GM03348 (cell line): ENCODE measurements around the gene BLM.

Experiments used
- DNase-seq: peaks from one replicate; pipeline ENCODE4 v3.0.0; 2012; ENCODE audit warnings: low spot score

BLM gene

GRCh38 chr15:90790057-90790456 lies 72.9 kb downstream of the BLM start:
- no peak for DNase-seq

- DNase-seq, result no peak
These were observed 73.4 kb downstream of the BLM start for GRCh38 chr15:90790561-90790960.

GRCh38 chr15:90794538-90794937 lies 77.4 kb downstream of the BLM start:
- DNase-seq, result no peak

GRCh38 chr15:90799639-90800170 lies 82.6 kb downstream of the BLM start:
- DNase-seq, result no peak

- no peak for DNase-seq
These were observed 84.7 kb downstream of the BLM start for GRCh38 chr15:90801803-90802202.

GRCh38 chr15:90807074-90807785 lies 90.1 kb downstream of the BLM start:
- no peak for DNase-seq

GRCh38 chr15:90807786-90808086 lies 90.6 kb downstream of the BLM start:
- no peak for DNase-seq

DNA sequence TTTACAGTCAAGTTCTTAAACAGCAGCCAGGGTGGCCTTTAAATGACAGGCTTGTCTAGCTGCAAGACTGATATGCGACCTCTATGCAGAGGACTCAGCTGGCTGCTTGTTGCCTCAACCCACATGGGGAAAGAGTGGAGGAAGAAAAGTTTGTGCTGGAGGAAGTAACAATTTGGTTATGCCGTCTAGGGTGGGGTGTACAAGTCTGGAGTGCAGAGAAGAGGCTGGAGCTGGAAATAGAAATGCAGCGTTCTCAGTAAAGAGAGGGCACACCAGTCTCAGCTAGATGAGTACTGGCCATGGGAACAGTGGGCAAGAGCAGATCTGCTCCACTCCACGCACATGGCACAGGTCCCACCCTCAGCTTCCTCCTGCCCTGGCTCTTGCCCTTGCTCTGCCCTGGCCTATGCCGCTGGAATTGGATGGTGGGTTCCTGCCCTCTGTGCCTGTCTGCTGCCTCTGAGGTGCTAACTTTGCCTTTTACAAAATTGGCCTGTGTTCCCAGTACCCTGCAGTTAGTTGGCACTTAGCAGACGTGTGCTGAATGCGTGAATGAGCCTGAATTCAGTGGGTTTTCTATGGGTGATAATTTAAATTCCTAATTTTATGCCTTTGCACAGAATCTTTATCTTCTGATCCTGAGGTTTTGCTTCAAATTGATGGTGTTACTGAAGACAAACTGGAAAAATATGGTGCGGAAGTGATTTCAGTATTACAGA lies 91.5 kb downstream of the BLM start:
- no peak for DNase-seq

- DNase-seq, result no peak
These were observed 92.4 kb downstream of the BLM start for GRCh38 chr15:90809536-90809935.

DNA sequence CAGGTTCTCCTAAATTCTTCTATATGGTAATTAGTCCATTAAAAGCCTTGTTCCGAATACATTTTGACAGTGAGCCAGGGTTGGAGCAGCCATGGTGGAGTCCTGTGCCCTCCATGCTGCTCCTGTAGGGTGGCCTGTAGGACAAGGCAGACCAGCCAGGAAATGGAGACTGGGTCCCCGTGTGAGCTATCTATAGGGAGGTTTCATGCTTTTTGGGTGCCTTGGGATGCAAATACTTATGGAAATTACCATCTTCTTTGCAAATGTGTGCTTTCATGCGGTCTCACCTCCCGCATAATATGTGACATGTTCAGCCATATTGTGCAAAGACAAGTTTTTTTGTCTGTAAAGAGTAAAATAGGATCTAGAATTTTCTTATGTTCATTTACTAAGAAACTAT lies 93.2 kb downstream of the BLM start:
- no peak for DNase-seq

GRCh38 chr15:90812171-90812957 lies 95.2 kb downstream of the BLM start:
- DNase-seq, result no peak

DNA sequence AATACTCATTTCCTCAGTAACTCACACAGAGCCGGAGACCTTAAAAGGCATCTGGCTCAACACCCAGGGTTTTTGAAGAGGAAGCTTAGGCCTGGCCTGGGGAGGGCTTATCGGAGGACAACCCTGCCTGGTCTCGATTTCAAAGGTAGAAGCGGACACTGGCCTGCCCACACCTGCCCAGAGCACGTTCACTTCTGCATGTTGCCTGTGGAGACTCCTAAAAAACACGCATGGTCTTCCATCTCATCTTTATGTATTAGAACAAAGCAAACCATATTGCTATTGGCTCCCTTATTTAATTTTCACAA lies 95.8 kb downstream of the BLM start:
- DNase-seq, result no peak

GRCh38 chr15:90813796-90814190 lies 96.6 kb downstream of the BLM start:
- DNase-seq, result no peak

DNA sequence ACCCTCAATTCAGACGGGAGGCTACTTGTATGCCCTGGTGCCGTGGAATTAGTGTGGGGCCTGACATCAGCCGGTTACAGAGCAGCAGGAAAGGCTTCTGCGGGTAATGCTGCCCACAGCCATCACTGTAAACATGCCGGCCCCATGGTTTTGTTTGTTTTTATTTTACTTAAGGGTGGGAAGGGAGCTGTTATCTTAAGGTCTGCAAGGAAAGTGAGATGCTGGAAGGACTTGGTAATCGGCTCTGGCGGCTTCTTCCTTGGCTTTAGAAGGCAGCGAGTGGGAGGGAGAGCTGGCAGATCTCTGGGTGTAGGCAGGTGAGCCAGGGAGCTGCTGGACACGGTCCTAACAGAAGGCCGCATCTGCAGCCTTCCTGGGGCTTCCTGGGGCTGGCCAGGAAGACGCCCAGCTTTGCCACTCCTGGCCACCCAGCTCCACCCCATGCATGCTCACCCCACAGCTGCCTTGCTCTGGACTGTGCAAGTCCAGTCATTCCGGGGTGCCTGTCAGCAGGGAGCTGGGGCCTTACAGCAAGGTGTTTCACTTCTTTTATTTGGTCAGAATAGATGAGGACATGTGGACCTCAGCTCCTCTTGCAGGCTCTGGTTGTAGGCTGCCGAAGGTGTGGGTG lies 97.2 kb downstream of the BLM start:
- no peak for DNase-seq

- no peak for DNase-seq
These were observed 99.4 kb downstream of the BLM start for GRCh38 chr15:90816401-90817116.

DNA sequence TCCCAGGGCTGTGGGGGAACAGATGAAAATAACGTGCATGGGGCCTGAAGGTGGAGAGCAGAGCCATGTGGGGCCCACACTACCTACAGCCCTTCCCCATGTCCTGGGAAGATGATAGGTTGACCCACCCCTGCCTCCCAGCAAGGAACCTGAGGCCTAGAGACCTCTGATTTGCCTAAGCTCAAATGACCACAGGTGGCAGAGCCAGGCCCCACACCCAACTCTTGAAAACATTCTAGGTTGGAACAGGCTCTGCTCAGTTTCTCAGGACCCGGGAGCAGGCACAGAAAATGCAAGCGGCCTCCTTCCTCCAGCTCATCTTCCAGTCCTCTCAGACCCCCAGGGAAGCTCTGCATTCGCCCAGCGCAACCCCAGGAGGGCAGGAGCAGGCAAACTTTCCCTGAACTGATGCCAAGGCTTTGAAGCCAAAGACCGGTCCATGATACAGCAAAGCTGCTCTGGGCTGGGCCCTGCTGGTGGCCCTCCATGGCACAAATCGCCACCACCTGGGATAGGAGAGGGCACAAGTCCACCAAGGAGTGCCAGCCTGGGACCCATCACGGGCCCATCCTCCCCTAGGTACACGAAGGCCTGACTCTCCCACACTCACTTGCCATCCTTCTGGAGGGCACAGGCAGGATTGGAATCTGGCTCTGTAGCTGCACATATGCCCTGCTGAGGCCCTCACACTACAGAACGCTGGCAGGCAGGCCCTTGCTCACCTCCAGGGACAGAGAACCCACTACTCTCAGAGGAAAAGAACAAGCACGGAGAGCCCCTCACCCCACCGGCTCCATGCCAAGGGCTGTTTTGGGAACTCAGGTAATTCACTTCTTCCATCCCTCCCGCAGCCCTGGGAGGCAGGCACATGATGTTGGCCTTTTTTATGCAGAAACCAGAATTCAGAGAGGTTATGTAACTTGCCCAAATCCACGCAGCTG lies 100.2 kb downstream of the BLM start:
- no peak for DNase-seq

DNA sequence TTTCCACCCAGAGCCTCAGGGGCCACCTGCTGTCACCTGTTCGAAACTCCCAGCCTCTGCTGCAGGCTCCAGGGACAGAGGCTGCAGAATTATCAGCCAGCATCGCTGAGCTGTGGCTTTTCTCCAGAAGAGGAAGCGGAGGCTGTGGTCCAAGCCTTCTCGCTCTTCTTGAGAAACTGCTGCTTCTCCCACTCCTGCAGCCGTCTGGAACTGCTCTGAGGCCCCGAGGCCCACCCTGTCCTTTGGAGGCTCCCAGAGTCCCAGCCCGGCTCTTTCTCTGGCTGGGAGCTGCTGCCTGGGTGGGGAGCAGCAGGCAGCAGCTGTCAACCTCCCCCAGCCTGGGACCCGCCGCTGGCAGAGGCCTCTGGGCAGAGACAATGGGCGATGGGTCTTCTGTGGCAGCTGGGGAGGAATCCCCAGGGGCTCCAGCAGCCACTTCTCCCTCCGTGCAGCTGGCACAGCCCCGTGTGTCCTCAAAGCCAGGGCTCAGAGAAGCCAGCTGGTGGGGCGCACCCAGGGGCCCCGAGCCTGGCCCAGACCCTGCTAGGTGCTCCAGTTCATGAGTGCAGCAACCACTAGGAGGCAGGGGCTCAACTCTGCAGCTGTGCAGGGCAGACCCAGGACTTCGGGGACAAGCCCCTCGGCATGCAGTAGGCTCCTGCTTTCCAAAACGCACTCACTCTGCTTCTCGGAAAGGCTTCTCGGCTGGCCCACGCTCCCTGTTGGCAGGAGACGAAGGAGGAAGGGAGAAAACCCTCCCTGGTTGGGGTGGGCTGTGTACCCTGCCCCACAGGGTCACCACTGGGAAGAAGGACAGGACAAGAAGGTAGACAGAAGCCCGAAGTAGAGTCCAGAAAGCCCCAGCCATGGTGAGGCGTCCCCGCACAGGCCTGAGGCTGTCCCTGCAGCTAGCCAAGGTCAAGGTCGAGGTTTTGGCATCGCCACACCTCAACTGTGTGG lies 101.4 kb downstream of the BLM start:
- DNase-seq, result no peak

GRCh38 chr15:90819390-90819789 lies 102.2 kb downstream of the BLM start:
- no peak for DNase-seq

DNA sequence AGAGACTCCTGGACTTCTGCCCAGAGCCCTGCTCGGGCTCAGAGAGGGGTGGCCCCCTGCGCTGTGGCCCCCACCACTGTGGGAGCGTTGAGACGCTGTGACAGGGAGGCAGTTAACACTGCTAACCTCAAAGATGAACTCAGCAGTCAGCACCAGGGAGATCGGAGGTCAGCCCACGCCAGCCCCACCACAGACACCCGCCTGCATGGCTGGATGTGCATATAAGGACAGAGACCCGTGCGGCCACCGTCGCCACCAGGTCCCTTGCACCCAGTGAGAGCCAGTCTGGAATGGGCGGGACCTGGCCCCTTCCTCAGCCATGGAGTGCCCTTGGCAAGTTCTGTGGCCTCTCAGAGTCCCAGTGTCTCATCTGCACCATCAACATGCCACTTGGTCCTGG lies 102.7 kb downstream of the BLM start:
- DNase-seq, result no peak

GRCh38 chr15:90820481-90820880 lies 103.3 kb downstream of the BLM start:
- DNase-seq, result no peak
